Motor neuron (in vitro differentiated cells): Measurements from ENCODE around the gene ATP6V0E1. TPM values are rescaled to one million over a fixed set of nuclear protein-coding genes. Genes with fewer than 3 reads are reported as not detected.

ENCODE experiments used
- ATAC-seq, 8 experiments: fragments of 200-7000 bp; cut with Tn5 transposase; replicated peaks in 6 of 8; 2 replicates each; pipeline ENCODE4 v1.8.0; 2021; ENCODE audit warnings: mild to moderate bottlenecking in 8 of 8, moderate library complexity in 8 of 8
- H3K27ac ChIP-seq, 2 donors: fragments of 250-450 bp; sonication (Bioruptor Pico); 2 replicates each; pipeline ENCODE4 v1.9.0; 2021; ENCODE audit warnings: antibody characterized with exemption in 2 of 2, mild to moderate bottlenecking in 2 of 2, moderate library complexity in 1 of 2
- H3K4me1 ChIP-seq, 2 donors: fragments of 250-450 bp; sonication (Bioruptor Pico); replicated peaks in 1 of 2; 2 replicates each; pipeline ENCODE4 v1.6.1; 2021; ENCODE audit warnings: antibody characterized with exemption in 2 of 2, mild to moderate bottlenecking in 2 of 2, moderate library complexity in 1 of 2
- H3K4me3 ChIP-seq, 5 donors: fragments of 250-450 bp; sonication (Bioruptor Pico); 2 replicates each; pipeline ENCODE4 v1.9.0; 2021; ENCODE audit warnings: antibody characterized with exemption in 5 of 5, mild to moderate bottlenecking in 5 of 5, moderate library complexity in 4 of 5
- WGBS, 10 experiments: fragments of 450-650 bp; shearing (Covaris generic); methylation state at CpG; one replicate each; pipeline ENCODE4 v1.0.0; 2022; 5-methylcytosine and 5-hydroxymethylcytosine counted together
- in situ Hi-C, 9 experiments: fragments of 400-800 bp; cut with MboI; loops; one replicate each; pipeline ENCODE4 v1.15.0; 2021; ENCODE audit warnings: low sequenced_read_pairs in 9 of 9, low pct_unique_long_range_greater_than_20kb in 2 of 9; ENCODE audit not compliant: unreplicated experiment in 9 of 9
- total RNA-seq, 8 experiments: library from RNA; unstranded; fragments of 300-600 nt; gene quantifications; 2 replicates each; pipeline versions ENCODE4 v1.2.3 to v1.2.4, GENCODE V29; 2022

Gene ATP6V0E1
- total RNA-seq, 8 experiments from 2014 or later: 34.5 to 352 (median 65.6) TPM

DNA sequence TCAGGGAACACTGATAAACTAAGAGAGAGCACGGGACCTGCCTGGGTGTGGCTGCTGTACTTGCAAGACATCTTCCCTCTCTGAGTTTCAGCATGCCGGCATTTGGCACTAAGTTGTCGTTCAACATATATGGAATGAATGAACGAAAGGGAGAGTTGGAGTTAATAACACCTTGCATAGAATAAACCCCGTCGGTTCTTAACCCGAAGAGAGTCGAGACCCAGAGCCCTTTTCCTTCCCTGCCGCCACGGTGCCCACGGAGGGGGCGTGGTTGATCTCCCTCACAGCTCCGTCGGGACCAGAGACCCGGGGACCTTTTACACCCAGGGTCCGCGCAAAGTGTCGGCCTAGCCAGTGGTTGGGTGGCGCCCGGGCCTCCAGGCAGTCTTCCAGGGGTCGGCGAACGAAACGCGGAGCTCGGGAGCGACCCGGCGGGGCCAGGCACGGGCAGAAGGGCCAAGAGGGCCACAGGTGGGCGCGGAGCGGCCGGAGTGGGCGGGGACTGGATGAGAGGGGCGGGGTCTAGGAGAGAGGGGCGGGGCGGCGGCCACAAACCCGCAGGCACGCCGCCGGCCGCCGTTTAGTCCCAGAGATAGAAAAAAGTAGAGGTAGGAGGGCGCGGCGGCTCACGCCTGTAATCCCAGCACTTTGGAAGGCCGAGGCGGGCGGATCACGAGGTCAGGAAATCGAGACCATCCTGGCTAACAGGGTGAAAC is 25.1 kb upstream of the ATP6V0E1 start:
- ATAC-seq: peak; percentile 37 to 69 (median 58)
- Histone ChIP-seq H3K4me3 (peak overlapping the region; percentile 56 to 90 (median 74)), H3K4me1 (peaks cover 5 to 7% of the 10 kb centered on the region in 2 donors), H3K27ac (peak overlapping the region; percentile 28 to 56)
- in situ Hi-C loops: loop anchor here in 2 of 9 experiments (25.0 kb wide), 2 partner anchors 379 to 496 kb away; partner anchors contain the start of genes SH3PXD2B (in 1 of the 2) and STC2 (in 1 of the 2)
- WGBS, 10 experiments: 2 to 50% (median 15%) methylated on average over 4 to 15 of the region's 54 CpGs

DNA sequence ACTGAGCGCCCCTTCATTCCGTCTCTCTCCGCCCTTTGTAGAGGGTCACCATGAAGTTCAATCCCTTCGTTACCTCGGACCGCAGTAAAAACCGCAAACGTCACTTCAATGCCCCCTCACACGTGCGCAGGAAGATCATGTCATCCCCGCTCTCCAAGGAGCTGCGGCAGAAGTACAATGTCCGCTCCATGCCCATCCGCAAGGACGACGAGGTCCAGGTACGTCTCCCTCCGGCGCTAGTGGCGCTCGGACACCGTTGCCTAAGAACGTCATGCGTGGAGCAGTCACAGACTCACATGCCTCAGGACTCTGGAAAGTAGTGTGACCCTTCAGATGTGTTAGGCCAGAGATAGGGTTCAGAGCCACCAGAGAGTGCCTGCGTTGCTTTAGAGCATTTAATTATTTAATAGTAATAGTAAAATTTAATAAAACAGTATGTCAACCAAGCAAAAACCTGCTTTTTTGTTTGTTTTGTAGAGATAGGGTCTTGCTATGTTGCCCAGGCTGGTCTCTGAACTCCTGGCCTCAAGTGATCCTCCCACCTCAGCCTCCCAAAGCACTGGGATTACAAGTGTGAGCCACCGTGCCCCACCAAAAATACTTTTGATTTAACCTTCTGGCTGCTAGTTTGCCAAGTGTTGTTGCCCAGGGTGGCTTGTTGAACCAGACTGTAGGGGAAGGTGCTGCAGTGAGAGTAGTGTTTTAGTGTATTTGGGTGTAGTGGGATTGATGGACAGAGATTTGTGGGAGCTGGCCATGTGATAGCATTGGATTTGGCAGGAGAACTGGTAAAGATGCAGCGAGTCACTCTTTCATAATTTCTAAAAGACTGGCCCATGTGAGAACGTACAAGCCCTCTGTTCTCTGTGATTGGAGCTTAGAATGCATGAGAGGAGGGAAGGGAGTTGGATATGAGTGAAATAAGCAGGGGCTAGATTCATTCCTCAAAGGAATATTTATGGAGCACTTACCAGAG is 23.5 kb upstream of the ATP6V0E1 start:
- WGBS, 10 experiments: 9 to 100% (median 83%) methylated on average over 1 to 12 of the region's 28 CpGs; no CpG with 5 or more reads in 1 of the 10 experiments
- peak in 2 of 8 experiments; percentile 1 to 2 for ATAC-seq
- in situ Hi-C loops: loop anchor here in 2 of 9 experiments (25.0 kb wide), 2 partner anchors 377 to 498 kb away; partner anchors contain the start of genes SH3PXD2B (in 1 of the 2) and STC2 (in 1 of the 2)

GRCh38 chr5:172969921-172970320 is 13.7 kb upstream of the ATP6V0E1 start:
- in situ Hi-C loops: loop anchor here in 2 of 9 experiments (25.0 kb wide), 2 partner anchors 367 to 508 kb away; partner anchors contain the start of genes SH3PXD2B (in 1 of the 2) and STC2 (in 1 of the 2)
- Histone ChIP-seq H3K4me1 (no peaks in the 10 kb centered on the region), H3K27ac (no peak overlapping the region), H3K4me3 (no peak overlapping the region)
- ATAC-seq: no peak
- WGBS, 10 experiments: 71 to 100% (median 93%) methylated on average over 1 to 2 of the region's 2 CpGs; no CpG with 5 or more reads in 3 of the 10 experiments

More for the DNA sequence above, 23.5 kb upstream of the ATP6V0E1 start:
- Histone ChIP-seq H3K4me3 (peak overlapping the region; percentile 56 to 90 (median 74)), H3K27ac (peak overlapping the region in 1 of 2 donors; percentile 68), H3K4me1 (peaks cover 5 to 7% of the 10 kb centered on the region in 2 donors)

- no peaks in the 10 kb centered on the region for H3K4me1 ChIP-seq
- no peak overlapping the region for H3K4me3 ChIP-seq
- ATAC-seq: no peak
- WGBS, 10 experiments: 40 to 100% (median 83%) methylated on average over 1 to 3 of the region's 3 CpGs; no CpG with 5 or more reads in 1 of the 10 experiments
- H3K27ac ChIP-seq: no peak overlapping the region
- in situ Hi-C loops: loop anchor here in 2 of 9 experiments (25.0 kb wide), 2 partner anchors 366 to 509 kb away; partner anchors contain the start of genes SH3PXD2B (in 1 of the 2) and STC2 (in 1 of the 2)
Measured at GRCh38 chr5:172971482-172971881, 12.1 kb upstream of the ATP6V0E1 start.

DNA sequence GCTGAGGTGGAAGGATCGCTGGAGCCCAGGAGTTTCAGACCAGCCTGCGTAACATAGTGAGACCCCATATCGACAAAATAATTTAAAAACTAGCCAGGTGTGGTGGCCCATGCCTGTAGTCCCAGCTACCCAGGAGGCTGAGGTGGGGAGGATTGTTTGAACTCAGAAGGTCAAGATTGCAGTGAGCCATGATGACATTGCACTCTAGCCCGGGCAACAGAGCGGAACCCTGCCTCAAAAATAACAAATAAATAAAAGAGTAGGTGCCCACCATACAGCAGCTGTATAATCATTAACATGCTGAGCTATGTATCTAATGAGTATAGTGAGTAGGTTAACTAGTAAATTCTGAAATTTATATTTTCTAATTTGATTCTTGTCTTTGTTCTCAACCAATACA is 11.0 kb upstream of the ATP6V0E1 start:
- Histone ChIP-seq H3K27ac (no peak overlapping the region), H3K4me3 (no peak overlapping the region), H3K4me1 (no peaks in the 10 kb centered on the region)
- ATAC-seq: no peak
- in situ Hi-C loops: loop anchor here in 2 of 9 experiments (25.0 kb wide), 2 partner anchors 365 to 510 kb away; partner anchors contain the start of genes SH3PXD2B (in 1 of the 2) and STC2 (in 1 of the 2)
- 66 to 100% (median 93%) methylated on average over 2 to 5 of the region's 5 CpGs; no CpG with 5 or more reads in 3 of the 10 experiments for WGBS, 10 experiments

GRCh38 chr5:172973127-172973916 is 10.2 kb upstream of the ATP6V0E1 start:
- no peaks in the 10 kb centered on the region for H3K4me1 ChIP-seq
- H3K4me3 ChIP-seq: no peak overlapping the region
- in situ Hi-C loops: loop anchor here in 2 of 9 experiments (25.0 kb wide), 2 partner anchors 364 to 511 kb away; partner anchors contain the start of genes SH3PXD2B (in 1 of the 2) and STC2 (in 1 of the 2)
- WGBS, 10 experiments: 42 to 100% (median 64%) methylated on average over 1 to 3 of the region's 3 CpGs
- no peak overlapping the region for H3K27ac ChIP-seq
- peak in 2 of 8 experiments; percentile 37 to 47 for ATAC-seq

- in situ Hi-C loops: loop anchor here in 2 of 9 experiments (25.0 kb wide), 2 partner anchors 363 to 512 kb away; partner anchors contain the start of genes SH3PXD2B (in 1 of the 2) and STC2 (in 1 of the 2)
- Histone ChIP-seq H3K27ac (no peak overlapping the region), H3K4me1 (no peaks in the 10 kb centered on the region), H3K4me3 (no peak overlapping the region)
- peak in 1 of 8 experiments; percentile 22 for ATAC-seq
- WGBS, 10 experiments: 0 to 95% (median 71%) methylated on average over 1 to 6 of the region's 8 CpGs; no CpG with 5 or more reads in 2 of the 10 experiments
Measured at GRCh38 chr5:172973931-172974330, 9.6 kb upstream of the ATP6V0E1 start.

GRCh38 chr5:172975289-172975688 is 8.3 kb upstream of the ATP6V0E1 start:
- in situ Hi-C loops: loop anchor here in 3 of 9 experiments (25.0 kb wide), 3 partner anchors 162 to 312 kb away; partner anchors contain the start of gene BNIP1 (in 2 of the 3)
- Histone ChIP-seq H3K4me3 (no peak overlapping the region), H3K4me1 (no peaks in the 10 kb centered on the region), H3K27ac (no peak overlapping the region)
- ATAC-seq: no peak
- 0 to 100% (median 78%) methylated on average over 1 to 11 of the region's 11 CpGs; no CpG with 5 or more reads in 2 of the 10 experiments for WGBS, 10 experiments

- H3K27ac ChIP-seq: no peak overlapping the region
- WGBS, 10 experiments: 31 to 100% (median 80%) methylated on average over 1 to 4 of the region's 4 CpGs
- ATAC-seq: no peak
- in situ Hi-C loops: loop anchor here in 3 of 9 experiments (25.0 kb wide), 3 partner anchors 158 to 308 kb away; partner anchors contain the start of gene BNIP1 (in 2 of the 3)
- no peak overlapping the region for H3K4me3 ChIP-seq
- peaks cover under 1% of the 10 kb centered on the region in 2 donors for H3K4me1 ChIP-seq
Measured at GRCh38 chr5:172979778-172980177, 3.8 kb upstream of the ATP6V0E1 start.

DNA sequence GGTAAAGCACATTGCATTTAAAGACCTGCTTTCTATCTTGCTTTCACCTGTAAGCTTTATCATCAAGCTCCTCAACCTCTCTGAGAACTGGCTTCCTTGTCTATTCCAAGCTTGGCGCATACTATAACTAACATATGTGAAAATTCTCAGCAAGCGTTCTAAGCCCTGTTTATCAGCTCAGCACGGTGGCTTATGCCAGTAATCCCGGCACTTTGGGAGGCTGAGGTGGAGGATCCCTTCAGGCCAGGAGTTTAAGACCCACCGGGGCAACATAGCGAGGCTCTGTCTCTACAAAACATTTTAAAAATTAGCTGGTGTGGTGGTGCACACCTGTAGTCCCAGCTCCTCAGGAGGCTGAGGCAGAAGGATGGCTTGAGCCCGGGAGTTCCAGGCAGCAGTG is 1.6 kb upstream of the ATP6V0E1 start:
- in situ Hi-C loops: loop anchor here in 3 of 9 experiments (25.0 kb wide), 3 partner anchors 155 to 305 kb away; partner anchors contain the start of gene BNIP1 (in 2 of the 3)
- no peak for ATAC-seq
- 78 to 100% (median 89%) methylated on average over 2 to 7 of the region's 7 CpGs; no CpG with 5 or more reads in 3 of the 10 experiments for WGBS, 10 experiments

DNA sequence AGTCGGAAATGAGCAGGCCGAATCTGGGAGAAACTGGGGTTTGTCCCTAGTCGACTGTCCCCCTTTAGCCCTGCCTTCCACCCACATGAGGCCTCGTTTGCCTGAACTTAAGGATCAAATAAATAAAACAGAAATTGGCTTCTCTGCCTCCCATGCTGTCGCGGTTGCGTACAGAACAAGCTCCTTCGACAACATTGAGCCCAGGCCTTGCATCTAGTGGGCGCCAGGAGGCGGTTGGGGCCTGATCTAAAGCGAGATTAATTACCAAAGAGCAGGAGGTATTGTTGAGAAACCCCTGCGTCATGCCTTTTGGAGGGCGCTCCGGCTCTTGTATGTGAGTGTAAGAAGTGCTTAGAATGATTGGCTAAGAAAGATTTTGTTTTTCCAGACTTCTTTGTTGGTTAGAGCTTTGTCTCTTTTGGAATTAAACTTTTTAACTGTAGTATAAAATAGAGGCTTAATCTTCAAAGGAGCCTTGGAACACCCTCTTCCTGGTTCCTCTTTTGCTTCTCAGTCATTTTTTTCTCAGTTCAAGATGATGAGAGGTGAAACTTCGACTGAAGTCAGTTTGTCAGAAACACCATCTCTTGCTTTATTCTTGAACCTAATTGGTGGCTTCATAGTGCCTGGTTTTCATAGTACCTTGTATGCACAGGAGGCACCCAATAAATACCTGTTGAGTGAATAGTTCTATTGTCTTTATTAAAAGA is 828 bp downstream of the ATP6V0E1 start:
- Histone ChIP-seq H3K27ac (peak overlapping the region; percentile 86 to 92), H3K4me1 (peaks cover 6 to 13% of the 10 kb centered on the region in 2 donors), H3K4me3 (peak overlapping the region; percentile 58 to 85 (median 71))
- in situ Hi-C loops: loop anchor here in 3 of 9 experiments (25.0 kb wide), 3 partner anchors 153 to 303 kb away; partner anchors contain the start of gene BNIP1 (in 2 of the 3)
- 0 to 7% (median 0%) methylated on average over 1 to 10 of the region's 15 CpGs; no CpG with 5 or more reads in 1 of the 10 experiments for WGBS, 10 experiments
- peak; percentile 57 to 74 (median 66) for ATAC-seq

More for the DNA sequence above, 1.6 kb upstream of the ATP6V0E1 start:
- no peak overlapping the region for H3K4me3 ChIP-seq
- no peak overlapping the region for H3K27ac ChIP-seq
- H3K4me1 ChIP-seq: peaks cover 6 to 13% of the 10 kb centered on the region in 2 donors
